ENCODE measurements around the gene FKBP8. TPM values are rescaled to one million over a fixed set of nuclear protein-coding genes. Genes with fewer than 3 reads are reported as not detected.
A peak's percentile ranks its signal among the peaks of the same experiment; 100 is the strongest.

FKBP8 gene
- polyA plus RNA-seq, 1 donor from 2014 or later = 183 TPM

GRCh38 chr19:18503971-18504885 is 39.1 kb downstream of the FKBP8 start:
- H3K79me2 ChIP-seq (replicated peaks; ENCODE audit: insufficient read depth, low read length) = no peaks in the 10 kb centered on the region
- no peaks in the 10 kb centered on the region for H3F3A ChIP-seq (ENCODE audit: insufficient read depth, low read length, poor library complexity, severe bottlenecking)
- H3K4me2 ChIP-seq (ENCODE audit: low read length) = peak overlapping the region; percentile 11
- no peaks in the 10 kb centered on the region for H3K36me3 ChIP-seq (ENCODE audit: insufficient read depth, low read length)
- H3K4me3 ChIP-seq (ENCODE audit: low read length) = peak overlapping the region; percentile 41
- H4K20me1 ChIP-seq (ENCODE audit: insufficient read depth) = no peaks in the 10 kb centered on the region
- no peaks in the 10 kb centered on the region for H3K27me3 ChIP-seq (ENCODE audit: insufficient read depth, low read depth, low read length)
- no peak overlapping the region for H2AFZ ChIP-seq (ENCODE audit: low read depth, low read length)
- H3K9me2 ChIP-seq (ENCODE audit: insufficient read depth, low read length) = no peaks in the 10 kb centered on the region
- peak overlapping the region; percentile 74 for H3K27ac ChIP-seq (ENCODE audit: low read length)
- H3K9me3 ChIP-seq (ENCODE audit: low read length) = no peaks in the 10 kb centered on the region
- H3K9ac ChIP-seq (ENCODE audit: low read length) = peak overlapping the region; percentile 37
- no peak for TF ChIP-seq EP300 (conservative IDR thresholded peaks at IDR 0.05; ENCODE audit: poor library complexity, severe bottlenecking)
- no peak for TF ChIP-seq MXI1 (conservative IDR thresholded peaks at IDR 0.05; ENCODE audit: poor library complexity, severe bottlenecking)
- TF ChIP-seq CTCF (IDR thresholded peaks at IDR 0.05; ENCODE audit: poor library complexity, severe bottlenecking) = no peak

GRCh38 chr19:18503337-18503970 is 39.9 kb downstream of the FKBP8 start:
- no peak overlapping the region for H2AFZ ChIP-seq (ENCODE audit: low read depth, low read length)
- peak overlapping the region; percentile 37 for H3K9ac ChIP-seq (ENCODE audit: low read length)
- no peak for TF ChIP-seq SMC3 (conservative IDR thresholded peaks at IDR 0.05; ENCODE audit: poor library complexity)
- peak; percentile 4 for TF ChIP-seq POLR2AphosphoS5 (IDR thresholded peaks at IDR 0.05)
- TF ChIP-seq CTCF (IDR thresholded peaks at IDR 0.05; ENCODE audit: poor library complexity, severe bottlenecking) = no peak
- TF ChIP-seq TAF1 (IDR thresholded peaks at IDR 0.05; ENCODE audit: low read depth) = no peak
- H3K9me2 ChIP-seq (ENCODE audit: insufficient read depth, low read length) = no peaks in the 10 kb centered on the region
- H4K20me1 ChIP-seq (ENCODE audit: insufficient read depth) = no peaks in the 10 kb centered on the region
- no peaks in the 10 kb centered on the region for H3K27me3 ChIP-seq (ENCODE audit: insufficient read depth, low read depth, low read length)
- no peak overlapping the region for H3K4me2 ChIP-seq (ENCODE audit: low read length)
- no peaks in the 10 kb centered on the region for H3K9me3 ChIP-seq (ENCODE audit: low read length)
- no peaks in the 10 kb centered on the region for H3K36me3 ChIP-seq (ENCODE audit: insufficient read depth, low read length)
- H3F3A ChIP-seq (ENCODE audit: insufficient read depth, low read length, poor library complexity, severe bottlenecking) = no peaks in the 10 kb centered on the region
- H3K79me2 ChIP-seq (replicated peaks; ENCODE audit: insufficient read depth, low read length) = no peaks in the 10 kb centered on the region
- H3K27ac ChIP-seq (ENCODE audit: low read length) = peak overlapping the region; percentile 74
- peak overlapping the region; percentile 41 for H3K4me3 ChIP-seq (ENCODE audit: low read length)

GRCh38 chr19:18502638-18503294 is 40.6 kb downstream of the FKBP8 start:
- no peaks in the 10 kb centered on the region for H3F3A ChIP-seq (ENCODE audit: insufficient read depth, low read length, poor library complexity, severe bottlenecking)
- no peak for TF ChIP-seq REST (IDR thresholded peaks at IDR 0.05; ENCODE audit: borderline replicate concordance)
- TF ChIP-seq TAF1 (IDR thresholded peaks at IDR 0.05; ENCODE audit: low read depth) = no peak
- H3K4me2 ChIP-seq (ENCODE audit: low read length) = no peak overlapping the region
- H3K9me2 ChIP-seq (ENCODE audit: insufficient read depth, low read length) = no peaks in the 10 kb centered on the region
- H2AFZ ChIP-seq (ENCODE audit: low read depth, low read length) = no peak overlapping the region
- H3K36me3 ChIP-seq (ENCODE audit: insufficient read depth, low read length) = no peaks in the 10 kb centered on the region
- no peak overlapping the region for H3K27ac ChIP-seq (ENCODE audit: low read length)
- no peaks in the 10 kb centered on the region for H3K79me2 ChIP-seq (replicated peaks; ENCODE audit: insufficient read depth, low read length)
- H3K27me3 ChIP-seq (ENCODE audit: insufficient read depth, low read depth, low read length) = no peaks in the 10 kb centered on the region
- H3K4me3 ChIP-seq (ENCODE audit: low read length) = no peak overlapping the region
- H3K9ac ChIP-seq (ENCODE audit: low read length) = no peak overlapping the region
- H4K20me1 ChIP-seq (ENCODE audit: insufficient read depth) = no peaks in the 10 kb centered on the region
- no peaks in the 10 kb centered on the region for H3K9me3 ChIP-seq (ENCODE audit: low read length)

Data from neural cell (in vitro differentiated cells).